ENCODE results near the gene LIMK1.
"Not testable (repeated sequence)": the region's sequence is repeated elsewhere in the genome, so short reads cannot be mapped to it uniquely, and the experiment has no call there.

Gene LIMK1

DNA sequence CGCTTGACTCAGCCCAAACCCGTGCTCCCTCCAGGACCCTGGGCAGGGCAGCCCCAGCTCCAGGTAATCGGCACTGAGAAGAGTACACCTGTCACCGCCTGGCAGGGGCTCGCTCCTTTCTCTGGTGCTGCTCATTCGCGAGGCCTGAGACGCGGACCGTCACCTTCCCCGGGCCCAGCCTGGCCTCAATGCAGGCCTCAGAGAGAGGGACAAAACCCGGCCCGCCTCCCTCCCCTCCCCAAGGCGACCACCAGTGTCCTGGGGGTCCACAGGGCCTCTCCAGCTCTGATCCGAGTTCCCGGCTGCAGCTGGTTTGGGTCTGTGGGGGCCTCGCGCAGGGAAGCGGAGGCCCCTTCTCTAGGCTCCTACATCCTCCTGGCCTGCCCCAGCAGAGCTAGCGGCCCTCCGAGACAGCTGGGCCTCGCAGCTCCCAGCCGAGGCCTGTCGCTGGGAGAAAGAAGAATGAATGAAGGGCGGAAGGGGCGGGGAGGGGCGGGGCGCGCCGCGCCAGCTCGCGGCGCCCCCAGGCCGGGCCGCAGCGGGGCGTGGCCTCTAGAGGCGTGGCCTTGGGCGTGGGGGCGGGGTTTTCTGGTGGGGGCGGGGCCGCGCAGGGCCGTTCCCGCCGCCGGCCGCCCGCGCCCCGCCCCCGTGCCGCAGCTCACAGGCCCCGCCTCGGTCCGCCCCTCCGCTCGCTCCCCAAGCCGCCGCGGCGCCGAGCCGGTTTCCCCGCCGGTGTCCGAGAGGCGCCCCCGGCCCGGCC lies at the start of gene LIMK1:
LIMK1 (plus strand) TSS at position 688 of the 760 bp plus-strand sequence. CDS start 187 bp downstream, outside the sequence.
- DNase-seq, result peak; percentile 86

DNA sequence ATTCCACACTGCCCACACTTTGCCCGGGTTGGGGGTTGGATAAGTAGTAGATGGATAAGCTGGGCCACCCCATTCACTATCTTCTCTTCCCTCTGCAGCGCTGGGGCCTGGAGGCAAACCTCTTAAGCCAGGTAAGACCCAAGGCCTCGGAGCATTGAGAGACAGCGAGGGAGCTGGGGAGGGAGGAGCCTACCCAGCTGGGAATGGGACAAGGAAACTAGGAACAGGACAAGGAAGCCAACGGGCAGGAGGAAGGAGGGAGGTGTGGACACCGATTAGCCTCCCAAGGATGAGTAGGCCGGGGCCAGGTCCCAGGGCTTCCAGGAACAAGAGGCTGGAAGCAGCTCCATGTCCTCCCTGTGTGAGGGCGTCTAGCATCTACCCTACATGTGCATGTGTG lies 46.0 kb upstream of the LIMK1 start:
- no peak for DNase-seq

DNA sequence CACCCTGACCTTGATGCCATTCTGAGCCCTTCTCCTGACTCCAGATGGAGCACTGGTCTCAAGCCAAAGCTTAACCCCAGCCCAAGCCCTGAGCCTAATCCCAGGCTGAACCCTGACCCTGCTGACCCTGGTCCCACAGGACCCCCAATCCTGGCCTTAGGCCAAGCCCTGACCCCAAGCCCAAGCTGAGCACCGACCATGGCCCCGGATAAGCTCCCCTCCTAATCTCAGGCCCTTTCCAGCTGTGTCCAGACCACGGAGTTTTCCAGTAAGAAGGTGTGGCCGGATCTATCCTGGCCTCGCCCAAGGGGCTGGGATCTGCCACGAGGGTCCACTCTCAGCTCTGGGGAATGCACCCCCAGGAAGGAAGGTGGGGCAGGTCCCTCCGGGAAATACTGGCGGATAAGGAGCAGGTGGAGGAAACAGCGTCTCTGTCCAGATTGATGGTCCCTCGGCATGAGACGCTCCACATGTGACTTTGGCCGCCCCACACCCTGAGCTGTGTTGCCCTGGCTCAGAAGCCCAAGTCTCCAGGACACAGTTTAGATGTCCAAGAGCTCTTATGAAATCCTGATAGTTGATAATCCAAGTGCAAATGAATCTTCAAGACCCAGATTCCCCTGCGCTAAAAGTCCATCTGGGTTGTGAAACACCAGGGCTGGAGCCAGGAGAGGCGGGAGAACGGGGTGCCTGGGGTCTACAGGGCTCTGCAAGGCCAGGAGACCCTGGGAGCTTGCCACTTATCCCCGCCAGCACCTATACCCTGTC lies 45.2 kb upstream of the LIMK1 start:
- DNase-seq, result no peak

DNA sequence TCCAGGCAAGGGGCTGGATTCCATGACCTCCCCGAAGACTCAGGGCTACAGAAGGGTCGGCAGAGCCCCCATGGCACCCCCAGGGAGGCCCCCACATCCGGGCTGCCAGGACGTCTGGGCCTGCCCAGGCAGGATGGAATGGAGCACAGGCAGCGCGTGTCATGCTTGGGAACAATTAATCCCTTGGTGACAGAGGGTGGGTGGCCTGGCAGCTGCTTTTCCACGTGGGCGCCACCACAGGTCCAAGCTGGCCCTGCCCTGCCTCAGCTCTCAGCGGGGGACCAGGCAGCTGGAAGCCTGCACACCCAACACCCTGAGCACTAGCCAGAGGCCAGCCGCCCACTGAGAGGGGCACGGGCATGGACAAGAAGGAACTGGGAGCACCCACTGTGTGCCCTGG lies 44.3 kb upstream of the LIMK1 start:
- no peak for DNase-seq

DNA sequence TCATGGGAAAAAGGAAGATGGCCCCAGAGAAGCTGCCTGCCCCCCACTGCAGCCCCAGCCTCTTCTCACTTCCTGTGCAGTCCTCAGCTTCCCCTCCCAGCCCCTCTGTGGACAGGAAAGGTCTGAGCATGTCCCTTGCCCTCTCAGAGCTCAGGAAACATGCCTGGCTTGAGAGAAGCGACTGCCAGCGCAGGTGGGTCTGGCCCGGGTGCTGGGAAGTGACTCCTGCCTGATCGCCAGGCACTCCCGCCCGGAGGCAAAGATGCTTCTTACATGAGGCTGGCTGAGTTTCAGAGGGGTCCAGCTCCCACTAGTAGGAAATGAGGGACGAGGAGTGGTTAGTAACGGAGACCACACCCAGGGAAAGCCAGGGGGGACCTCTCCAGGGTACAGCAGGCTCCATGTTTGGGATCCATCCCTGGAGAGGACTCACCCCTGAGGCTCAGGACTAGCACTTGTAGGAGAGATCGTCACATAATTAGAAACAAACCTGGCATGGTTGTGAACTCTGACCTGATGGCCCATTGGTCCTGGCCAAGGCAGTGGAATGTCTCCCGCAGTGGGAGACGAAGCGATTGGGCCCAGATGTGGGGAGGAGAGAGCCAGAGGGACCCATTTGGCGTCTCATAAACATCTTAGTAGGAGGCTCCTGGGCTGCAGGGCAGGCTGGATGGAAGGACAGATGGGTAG lies 43.4 kb upstream of the LIMK1 start:
- DNase-seq, result no peak

DNA sequence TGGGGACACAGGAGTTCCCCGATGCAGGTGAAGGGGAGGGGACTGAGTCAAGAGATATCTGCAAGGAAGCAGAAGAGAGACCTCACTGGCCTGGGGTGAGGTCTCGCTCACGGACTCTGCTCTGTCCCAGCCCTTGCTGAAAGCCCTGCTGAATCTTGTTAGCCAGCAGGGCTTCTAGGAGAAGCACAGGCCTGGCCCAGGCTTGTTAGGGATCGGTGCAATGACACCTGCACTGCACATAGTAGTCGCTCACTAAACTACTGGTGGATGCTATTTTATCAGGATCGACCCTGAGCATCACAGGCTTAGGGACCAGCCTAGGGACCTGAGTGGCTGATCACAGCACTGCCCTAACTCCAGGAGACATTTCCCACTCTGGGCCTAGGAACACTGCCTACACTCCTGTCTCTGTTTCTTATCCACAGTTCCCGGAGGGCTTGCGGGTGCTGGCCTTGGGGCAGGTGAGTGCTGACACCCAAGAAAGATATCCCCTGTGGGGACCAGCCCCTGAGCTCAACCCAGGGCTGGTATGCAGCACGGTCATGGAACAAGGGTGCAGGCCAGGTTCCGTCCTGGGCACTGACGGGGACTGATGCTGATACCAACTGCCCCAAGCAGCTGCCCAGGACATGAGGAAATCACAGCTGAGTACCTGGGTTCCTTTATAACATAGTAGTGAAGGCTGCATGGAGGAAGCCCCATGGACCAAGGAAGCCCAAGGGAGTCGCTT lies 42.6 kb upstream of the LIMK1 start:
- no peak for DNase-seq

DNA sequence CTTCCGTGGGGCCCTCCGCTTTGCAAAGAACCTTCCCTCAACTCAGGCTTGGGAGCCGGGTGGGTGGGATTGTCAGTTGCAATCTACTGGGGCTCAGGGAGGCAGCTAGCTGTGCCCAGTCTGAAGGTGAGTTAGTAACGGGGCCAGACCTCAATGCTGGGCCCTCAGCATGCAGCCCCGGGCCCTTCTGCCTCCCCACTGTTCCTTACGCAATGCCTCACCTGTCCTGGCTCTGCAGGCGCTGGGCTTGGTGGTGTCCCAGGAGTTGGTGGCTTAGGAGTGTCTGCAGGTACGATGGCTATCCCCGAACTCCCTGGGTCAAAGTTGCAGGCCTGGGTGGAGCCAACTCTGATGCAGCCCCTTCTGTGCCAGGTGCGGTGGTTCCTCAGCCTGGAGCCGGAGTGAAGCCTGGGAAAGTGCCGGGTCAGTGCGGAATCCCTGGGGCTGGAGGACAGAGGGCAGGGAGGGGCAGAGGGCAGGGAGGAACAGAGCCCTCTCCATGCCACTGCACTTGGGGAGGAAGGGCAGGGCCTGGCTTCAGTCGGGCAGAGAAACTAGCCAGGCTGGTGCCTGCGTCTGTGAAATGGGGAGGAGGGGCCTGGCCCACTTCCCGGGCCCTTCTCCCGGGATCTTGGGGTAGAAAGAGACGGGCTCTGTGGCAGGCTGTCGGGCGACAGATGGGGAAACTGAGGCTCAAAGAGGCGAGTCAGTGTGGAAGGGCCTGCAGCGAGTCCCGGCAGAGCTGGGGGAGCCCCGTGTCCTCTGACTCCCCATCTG lies 40.7 kb upstream of the LIMK1 start:
- no peak for DNase-seq

DNA sequence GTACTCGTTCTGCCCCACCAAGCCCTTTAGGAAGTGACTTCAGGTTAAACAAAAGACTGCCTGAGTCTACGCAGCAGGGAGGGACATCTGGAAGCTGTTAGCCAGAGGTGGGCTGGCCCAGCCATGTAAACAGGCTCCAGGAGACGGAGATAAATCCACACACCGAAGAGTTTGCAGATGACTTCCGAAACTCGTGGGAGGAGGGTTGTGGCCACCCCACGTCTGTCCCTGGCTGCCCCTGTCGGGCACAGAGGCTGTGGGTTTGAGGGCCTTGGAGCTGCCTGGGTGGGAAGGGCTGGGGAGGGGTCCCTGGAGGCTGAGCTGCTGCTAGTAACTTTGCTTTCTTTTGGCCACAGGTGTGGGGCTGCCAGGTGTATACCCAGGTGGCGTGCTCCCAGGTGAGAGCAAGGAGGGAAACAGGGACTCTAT lies 40.1 kb upstream of the LIMK1 start:
- no peak for DNase-seq

DNA sequence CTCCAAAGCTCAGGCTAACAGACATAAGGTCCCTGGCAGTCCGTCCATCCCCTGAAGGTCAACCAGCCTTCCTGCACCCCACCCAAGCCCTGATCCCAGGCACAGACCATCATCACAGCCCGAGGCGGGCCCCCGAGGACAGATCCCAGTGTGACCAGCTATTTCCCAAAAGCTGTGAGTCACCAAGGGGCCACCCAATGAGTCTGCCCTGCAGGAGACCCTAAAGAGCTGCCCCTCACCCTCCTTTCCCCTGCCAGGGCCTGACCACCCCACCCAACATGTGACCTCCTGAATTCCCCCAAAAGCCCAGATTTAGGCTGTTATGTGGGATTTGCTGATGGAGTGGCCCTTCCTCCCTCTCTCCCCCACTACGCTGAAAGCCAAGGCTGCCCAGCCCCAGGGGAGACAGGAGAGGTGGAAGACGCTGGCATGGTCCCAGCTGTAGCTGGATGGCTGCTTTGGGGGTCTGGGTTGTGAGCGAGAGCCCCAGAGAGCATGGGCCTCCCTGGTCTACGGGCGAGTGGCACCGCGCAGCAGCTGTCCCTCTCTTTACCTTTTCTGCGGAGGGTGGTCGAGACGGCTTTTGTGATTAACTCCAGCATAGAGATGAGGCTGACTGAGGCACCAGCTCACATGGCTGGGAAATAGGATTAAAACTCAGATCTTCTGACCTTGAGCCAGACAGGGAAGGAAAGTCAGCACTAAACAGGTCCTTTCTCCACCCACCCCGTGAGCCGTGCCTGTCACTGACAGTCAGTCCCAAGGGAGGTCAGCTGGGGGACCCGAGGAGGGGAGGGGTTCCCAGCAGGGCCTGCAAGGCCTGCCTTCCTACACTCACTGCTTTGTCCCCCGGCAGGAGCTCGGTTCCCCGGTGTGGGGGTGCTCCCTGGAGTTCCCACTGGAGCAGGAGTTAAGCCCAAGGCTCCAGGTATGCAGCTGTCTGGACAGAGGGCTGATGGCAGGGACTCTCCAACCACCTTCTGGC lies 38.9 kb upstream of the LIMK1 start:
- no peak for DNase-seq

DNA sequence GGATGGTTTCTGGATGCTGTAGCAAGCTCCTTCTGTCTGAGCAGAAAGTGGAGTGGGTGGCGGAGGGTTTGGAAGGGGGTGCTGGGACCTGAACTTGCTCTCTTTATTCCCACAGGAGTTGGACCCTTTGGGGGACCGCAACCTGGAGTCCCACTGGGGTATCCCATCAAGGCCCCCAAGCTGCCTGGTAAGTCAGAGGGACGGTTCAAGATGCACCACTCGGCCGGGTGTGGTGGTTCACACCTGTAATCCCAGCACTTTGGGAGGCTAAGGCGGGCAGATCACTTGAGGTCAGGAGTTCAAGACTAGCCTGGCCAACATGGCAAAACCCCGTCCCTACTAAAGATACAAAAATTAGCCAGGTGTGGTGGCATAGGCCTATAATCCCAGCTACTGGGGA lies 37.0 kb upstream of the LIMK1 start:
- not testable (repeated sequence) for DNase-seq

DNA sequence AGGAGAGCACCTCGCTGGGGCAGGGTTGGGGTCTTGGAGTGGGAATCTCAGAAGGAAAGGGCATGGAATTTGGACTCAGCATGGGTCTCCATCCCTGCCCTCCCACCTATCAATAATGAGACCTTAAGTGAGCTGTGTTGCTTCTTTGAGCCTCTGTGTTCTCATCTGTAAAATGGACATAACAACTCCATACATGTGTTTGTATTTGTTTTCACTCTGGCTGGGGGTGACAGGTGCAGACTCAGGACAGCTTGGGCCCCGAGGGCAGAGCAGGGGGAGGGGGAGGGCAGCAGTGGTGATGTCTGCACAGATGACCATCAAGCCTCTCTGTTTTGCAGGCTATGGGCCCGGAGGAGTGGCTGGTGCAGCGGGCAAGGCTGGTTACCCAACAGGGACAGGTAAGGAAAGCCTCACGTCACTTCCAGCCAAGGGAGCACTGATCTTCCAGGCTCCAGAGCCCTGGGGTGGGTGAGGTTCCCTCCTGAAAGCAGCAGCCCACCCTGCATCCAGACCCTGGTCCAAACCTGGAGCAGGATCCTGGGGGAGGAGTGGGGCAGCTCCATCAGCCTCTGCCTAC lies 35.7 kb upstream of the LIMK1 start:
- no peak for DNase-seq

DNA sequence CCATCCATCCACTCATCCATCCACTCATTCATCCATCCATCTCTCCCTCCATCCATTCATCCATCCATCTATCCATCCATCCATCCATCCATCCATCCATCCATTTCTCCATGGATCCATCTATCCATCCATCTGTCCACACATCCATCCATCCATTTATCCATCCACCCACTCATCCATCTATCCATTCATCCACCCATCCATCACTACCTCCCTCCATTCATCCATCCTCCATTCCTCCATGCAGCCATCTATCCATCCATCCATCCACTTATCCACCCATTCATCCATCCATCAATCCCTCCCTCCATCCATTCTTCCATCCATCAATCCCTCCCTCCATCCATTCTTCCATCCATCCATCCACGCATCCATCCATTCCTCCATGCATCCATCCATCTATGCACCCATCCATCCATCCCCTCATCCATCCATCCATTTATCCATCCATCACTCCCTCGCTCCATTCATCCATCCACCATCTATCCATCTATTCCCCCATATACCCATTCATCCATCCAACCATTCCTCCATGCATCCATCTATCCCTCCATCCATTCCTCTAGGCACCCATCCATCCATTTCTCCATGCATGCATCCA lies 34.5 kb upstream of the LIMK1 start:
- no peak for DNase-seq

DNA sequence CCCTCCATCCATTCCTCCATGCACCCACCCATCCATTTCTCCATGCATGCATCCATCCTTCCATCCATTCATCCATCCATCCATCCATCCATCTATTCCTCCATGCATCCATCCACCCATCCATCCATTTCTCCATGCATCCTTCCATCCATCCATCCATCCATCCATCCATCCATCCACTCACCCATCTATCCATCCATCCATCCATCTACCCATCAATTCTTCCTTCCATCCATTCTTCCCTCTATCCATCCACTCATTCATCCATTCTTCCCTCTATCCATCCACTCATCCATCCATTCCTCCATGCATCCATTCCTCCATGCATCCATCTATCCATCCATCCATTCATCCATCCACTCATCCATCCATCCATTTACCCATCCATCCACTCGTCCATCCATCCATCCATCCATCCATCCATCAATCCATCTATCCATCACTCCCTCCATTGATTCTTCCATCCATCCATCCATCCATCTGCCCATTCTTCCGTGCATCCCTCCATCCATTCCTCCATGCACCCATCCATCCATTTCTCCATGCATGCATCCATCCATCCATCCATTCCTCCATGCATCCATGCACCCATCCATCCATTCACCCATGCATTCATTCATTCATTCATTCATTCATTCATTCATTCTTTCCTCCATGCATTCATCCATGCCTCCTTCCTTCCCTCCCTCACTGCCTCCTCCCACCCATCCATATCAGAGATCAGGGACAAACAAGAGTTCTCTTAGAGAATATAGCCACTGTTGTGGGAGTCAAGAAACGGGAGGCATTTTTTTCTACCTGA lies 33.4 kb upstream of the LIMK1 start:
- no peak for DNase-seq

DNA sequence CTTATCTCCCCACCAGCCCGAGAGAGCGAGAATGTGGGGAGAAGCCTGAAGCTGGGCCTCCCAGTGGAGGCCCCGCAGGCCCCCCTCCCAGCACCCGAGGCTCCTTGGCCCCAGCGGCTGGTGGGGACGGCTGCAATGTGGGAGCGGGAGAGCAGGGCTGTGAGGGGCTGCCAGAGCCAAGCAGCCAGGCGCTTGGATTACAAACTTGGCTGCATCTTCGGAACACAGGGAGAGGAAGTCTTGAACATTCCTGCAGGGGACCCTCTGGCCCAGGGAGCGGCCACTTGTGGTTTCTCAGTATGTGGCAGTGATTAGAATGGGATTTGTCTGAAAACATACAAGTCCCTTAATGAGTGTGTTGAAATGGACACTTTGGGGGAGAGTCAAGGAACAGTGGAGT lies 32.4 kb upstream of the LIMK1 start:
- no peak for DNase-seq

DNA sequence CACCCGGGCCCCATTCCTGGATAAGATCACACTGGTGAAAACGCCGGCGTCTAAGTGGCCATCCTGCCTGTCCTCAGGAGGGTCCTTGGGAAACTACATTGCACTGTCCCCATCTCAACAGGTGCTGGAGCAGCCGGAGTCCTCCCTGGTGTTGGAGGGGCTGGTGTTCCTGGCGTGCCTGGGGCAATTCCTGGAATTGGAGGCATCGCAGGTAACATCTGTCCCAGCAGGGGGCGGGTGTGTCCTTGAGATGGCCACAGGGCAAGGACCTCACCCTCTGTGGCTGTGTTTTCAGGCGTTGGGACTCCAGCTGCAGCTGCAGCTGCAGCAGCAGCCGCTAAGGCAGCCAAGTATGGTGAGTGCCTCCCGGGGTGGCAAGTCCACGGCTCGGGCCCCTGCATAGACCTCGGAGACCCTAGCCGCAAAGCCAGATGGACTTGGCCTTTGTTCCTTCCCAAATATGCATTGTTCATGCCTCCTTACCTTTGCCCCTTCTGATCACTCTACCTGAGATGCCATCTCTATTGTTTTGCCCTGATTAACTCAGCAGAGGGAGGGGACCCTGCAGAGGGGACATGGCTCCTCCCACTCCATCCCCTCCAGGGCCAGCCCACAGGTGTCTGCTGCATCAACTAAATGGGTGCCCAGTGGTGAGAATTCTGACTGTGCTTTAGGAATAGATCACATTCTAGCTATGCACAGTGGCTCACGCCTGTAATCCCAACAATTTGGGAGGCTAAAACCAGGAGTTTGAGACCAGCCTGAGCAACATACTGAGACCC lies 31.8 kb upstream of the LIMK1 start:
- DNase-seq, result no peak

DNA sequence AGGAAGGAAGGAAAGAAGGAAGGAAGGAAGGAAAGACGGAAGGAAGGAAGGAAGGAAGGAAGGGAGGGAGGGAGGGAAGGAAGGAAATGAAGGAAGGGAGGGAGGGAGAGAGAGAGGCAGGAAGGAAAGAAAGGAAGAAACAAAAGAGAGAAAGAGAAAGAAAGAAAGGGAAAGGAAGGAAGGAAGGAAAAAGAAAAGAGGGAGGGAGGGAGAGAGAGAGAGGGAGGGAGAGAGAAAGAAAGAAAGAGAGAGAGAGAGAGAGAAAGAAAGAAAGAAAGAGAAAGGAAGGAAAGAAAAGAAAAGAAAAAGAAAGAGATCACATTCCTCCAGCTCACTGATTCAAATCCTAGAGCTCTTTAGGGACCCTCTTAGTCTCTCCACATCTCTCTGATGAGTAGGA lies 31.0 kb upstream of the LIMK1 start:
- DNase-seq, result no peak

DNA sequence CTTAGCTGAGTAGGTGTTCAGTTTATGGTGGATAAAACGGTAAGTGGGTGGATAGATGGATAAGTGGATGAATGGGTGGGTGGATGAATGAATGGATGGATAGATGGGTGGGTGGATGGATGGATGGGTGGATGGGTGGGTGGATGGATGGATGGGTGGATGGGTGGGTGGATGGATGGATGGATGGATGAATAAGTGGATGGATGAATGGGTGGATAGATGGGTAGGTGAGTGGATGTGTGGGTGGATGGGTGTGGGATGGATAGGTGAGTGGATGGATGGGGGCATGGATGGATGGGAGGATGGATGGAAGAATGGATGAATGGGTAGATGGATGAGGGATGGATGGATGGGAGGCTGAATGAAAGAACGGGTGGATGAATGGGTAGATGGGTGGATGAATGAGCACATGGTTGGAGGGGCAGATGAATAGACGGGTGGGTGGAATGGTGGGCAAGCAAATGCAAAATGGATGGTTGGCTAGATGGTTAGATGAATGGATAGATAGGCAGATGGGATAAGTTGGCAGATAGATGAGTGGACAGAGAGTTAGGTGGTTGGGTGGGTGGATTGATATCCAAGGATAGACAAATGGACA lies 29.9 kb upstream of the LIMK1 start:
- no peak for DNase-seq

Measured in CD4-positive, alpha-beta T cell treated with Interleukin-17A for 1 hour (primary cell).